Left ventricle myocardium superior (tissue), 1 donor: ENCODE measurements around the gene HOXD11. TPM values are rescaled to one million over a fixed set of nuclear protein-coding genes. Genes with fewer than 3 reads are reported as not detected.
A peak's percentile ranks its signal among the peaks of the same experiment; 100 is the strongest.

Experiments
- ATAC-seq: fragments of 200-7000 bp; cut with Tn5 transposase; one replicate; pipeline ENCODE4 v1.9.1; 2020; ENCODE audit warnings: mild to moderate bottlenecking, moderate library complexity
- DNase-seq: peaks from one replicate; pipeline ENCODE4 v3.0.0-alpha.2; 2020
- intact Hi-C: fragments of 100-400 bp; cut with micrococcal nuclease; formaldehyde crosslinking; loops from one replicate; pipeline ENCODE4 v1.11.0; 2022
- total RNA-seq: library from RNA; stranded (reverse); fragmentation: NEBNext Ultra II Directional; extraction: Animal tissue kit (Norgen Biotek cat#: 25700); gene quantifications from one replicate; pipeline ENCODE4 v1.2.1, GENCODE V29; 2021
- donor health status: DM: no; HTN: yes; CAD: no; lungs with severe emphysema.

HOXD11 gene
- total RNA-seq, 1 donor from 2014 or later, result not detected

GRCh38 chr2:176080540-176081375 is 26.3 kb upstream of the HOXD11 start:
- DNase-seq, result no peak
- intact Hi-C loops, result no loop called here
- ATAC-seq, result no peak

GRCh38 chr2:176081376-176081836 is 25.7 kb upstream of the HOXD11 start:
- ATAC-seq (no peak), DNase-seq (no peak)
- intact Hi-C loops, result no loop called here

- no peak for DNase-seq
- ATAC-seq, result no peak
- intact Hi-C loops, result no loop called here
Measured at GRCh38 chr2:176081837-176082524, 25.1 kb upstream of the HOXD11 start.

GRCh38 chr2:176082525-176082823 is 24.6 kb upstream of the HOXD11 start:
- ATAC-seq (no peak), DNase-seq (no peak)
- intact Hi-C loops, result no loop called here

- ATAC-seq (no peak), DNase-seq (no peak)
- intact Hi-C loops, result no loop called here
Measured at GRCh38 chr2:176082824-176083751, 24.0 kb upstream of the HOXD11 start.

GRCh38 chr2:176083796-176084261 is 23.3 kb upstream of the HOXD11 start, which contains the start of gene EVX2:
Gene EVX2, minus strand, starts transcription at chr2:176083962. Its CDS starts 186 bp downstream, at chr2:176083776.
- DNase-seq (no peak), ATAC-seq (no peak)
- intact Hi-C loops, result no loop called here

GRCh38 chr2:176084611-176085119 is 22.4 kb upstream of the HOXD11 start:
- ATAC-seq, result no peak
- DNase-seq, result no peak
- intact Hi-C loops, result loop anchor here (5.0 kb wide), 1 partner anchor 402 kb away; no protein-coding TSS in a partner anchor

- DNase-seq (no peak), ATAC-seq (no peak)
- intact Hi-C loops, result loop anchor here (5.0 kb wide), 1 partner anchor 403 kb away; no protein-coding TSS in a partner anchor
Measured at GRCh38 chr2:176085120-176085788, 21.8 kb upstream of the HOXD11 start.

GRCh38 chr2:176085861-176086771 is 21.0 kb upstream of the HOXD11 start:
- ATAC-seq (peak; percentile 53), DNase-seq (no peak)
- intact Hi-C loops, result loop anchor here (5.0 kb wide), 1 partner anchor 404 kb away; no protein-coding TSS in a partner anchor

GRCh38 chr2:176087330-176088047 is 19.6 kb upstream of the HOXD11 start:
- no peak for DNase-seq
- no peak for ATAC-seq
- intact Hi-C loops, result loop anchor here (5.0 kb wide), 1 partner anchor 405 kb away; no protein-coding TSS in a partner anchor

GRCh38 chr2:176088048-176088936 is 18.8 kb upstream of the HOXD11 start:
- ATAC-seq (peak; percentile 89), DNase-seq (peak; percentile 72)
- intact Hi-C loops, result loop anchor here (5.0 kb wide), 1 partner anchor 406 kb away; no protein-coding TSS in a partner anchor

GRCh38 chr2:176088937-176089842 is 17.9 kb upstream of the HOXD11 start:
- ATAC-seq (no peak), DNase-seq (no peak)
- intact Hi-C loops, result loop anchor here (5.0 kb wide), 1 partner anchor 407 kb away; no protein-coding TSS in a partner anchor

GRCh38 chr2:176089843-176090395 is 17.2 kb upstream of the HOXD11 start:
- intact Hi-C loops, result loop anchor here (5.0 kb wide), 1 partner anchor 408 kb away; no protein-coding TSS in a partner anchor
- DNase-seq (no peak), ATAC-seq (no peak)

GRCh38 chr2:176090862-176091261 is 16.2 kb upstream of the HOXD11 start:
- ATAC-seq, result no peak
- intact Hi-C loops, result no loop called here

More at GRCh38 chr2:176090862-176091261, 16.2 kb upstream of the HOXD11 start:
- no peak for DNase-seq
